ENCODE results near the gene NAA80. TPM values are rescaled to one million over a fixed set of nuclear protein-coding genes. Genes with fewer than 3 reads are reported as not detected.

NAA80 gene
- total RNA-seq, 1 donor from 2014 or later = 17.3 TPM

GRCh38 chr3:50337175-50337861 is 38.1 kb upstream of the NAA80 start:
- intact Hi-C loops (cut with micrococcal nuclease) = loop anchor here (1.0 to 5.0 kb wide), 8 partner anchors 9 to 275 kb away; partner anchors contain the start of genes C3orf18, CISH, GNAI2 and HEMK1
- Mint-ChIP-seq H3K4me3 (peak overlapping the region; percentile 85), H3K9me3 (no peaks in the 10 kb centered on the region), H3K4me1 (peaks cover 54% of the 10 kb centered on the region), H3K27ac (peak overlapping the region; percentile 99), H3K27me3 (no peaks in the 10 kb centered on the region), H3K36me3 (ENCODE audit: low read depth) (peaks cover 43% of the 10 kb centered on the region)
- peak; percentile 99 for DNase-seq

GRCh38 chr3:50336452-50337174 is 37.4 kb upstream of the NAA80 start:
- no peak for DNase-seq
- Mint-ChIP-seq H3K36me3 (ENCODE audit: low read depth) (peaks cover 48% of the 10 kb centered on the region), H3K9me3 (no peaks in the 10 kb centered on the region), H3K27ac (peak overlapping the region; percentile 99), H3K27me3 (no peaks in the 10 kb centered on the region), H3K4me3 (peak overlapping the region; percentile 85), H3K4me1 (peaks cover 53% of the 10 kb centered on the region)
- intact Hi-C loops (cut with micrococcal nuclease) = loop anchor here (1.0 to 5.0 kb wide), 8 partner anchors 8 to 276 kb away; partner anchors contain the start of genes C3orf18, CISH, GNAI2 and HEMK1

GRCh38 chr3:50334339-50335075 is 35.3 kb upstream of the NAA80 start:
- peak overlapping the region; percentile 87 for H3K27ac Mint-ChIP-seq
- H3K4me1 Mint-ChIP-seq = peaks cover 43% of the 10 kb centered on the region
- H3K27me3 Mint-ChIP-seq = no peaks in the 10 kb centered on the region
- intact Hi-C loops (cut with micrococcal nuclease) = loop anchor here (5.0 kb wide), 3 partner anchors 97 to 278 kb away; partner anchors contain the start of genes C3orf18, CISH, GNAI2 and HEMK1
- no peak for DNase-seq
- H3K9me3 Mint-ChIP-seq = no peaks in the 10 kb centered on the region
- peak overlapping the region; percentile 71 for H3K4me3 Mint-ChIP-seq
- H3K36me3 Mint-ChIP-seq (ENCODE audit: low read depth) = peaks cover 65% of the 10 kb centered on the region

- peak overlapping the region; percentile 71 for H3K4me3 Mint-ChIP-seq
- H3K27me3 Mint-ChIP-seq = no peaks in the 10 kb centered on the region
- peak overlapping the region; percentile 87 for H3K27ac Mint-ChIP-seq
- peaks cover 38% of the 10 kb centered on the region for H3K4me1 Mint-ChIP-seq
- no peaks in the 10 kb centered on the region for H3K9me3 Mint-ChIP-seq
- intact Hi-C loops (cut with micrococcal nuclease) = no loop called here
- H3K36me3 Mint-ChIP-seq (ENCODE audit: low read depth) = peaks cover 61% of the 10 kb centered on the region
- DNase-seq = no peak
Observed at GRCh38 chr3:50333744-50334328, 34.6 kb upstream of the NAA80 start.

GRCh38 chr3:50331364-50331907 is 32.2 kb upstream of the NAA80 start:
- intact Hi-C loops (cut with micrococcal nuclease) = no loop called here
- Mint-ChIP-seq H3K4me1 (peaks cover 35% of the 10 kb centered on the region), H3K36me3 (ENCODE audit: low read depth) (peaks cover 55% of the 10 kb centered on the region)

GRCh38 chr3:50330330-50330729 is 31.1 kb upstream of the NAA80 start:
- no peaks in the 10 kb centered on the region for H3K9me3 Mint-ChIP-seq
- H3K4me1 Mint-ChIP-seq = peaks cover 29% of the 10 kb centered on the region
- no peak overlapping the region for H3K4me3 Mint-ChIP-seq
- H3K27me3 Mint-ChIP-seq = no peaks in the 10 kb centered on the region
- DNase-seq = no peak
- intact Hi-C loops (cut with micrococcal nuclease) = no loop called here
- H3K36me3 Mint-ChIP-seq (ENCODE audit: low read depth) = peaks cover 48% of the 10 kb centered on the region
- H3K27ac Mint-ChIP-seq = no peak overlapping the region

More at GRCh38 chr3:50331364-50331907, 32.2 kb upstream of the NAA80 start:
- Mint-ChIP-seq H3K27me3 (no peaks in the 10 kb centered on the region), H3K4me3 (no peak overlapping the region), H3K27ac (no peak overlapping the region), H3K9me3 (no peaks in the 10 kb centered on the region)
- DNase-seq = no peak

GRCh38 chr3:50327943-50328691 is 28.9 kb upstream of the NAA80 start, which contains the start of gene TUSC2:
TSS of gene TUSC2 (minus strand) at chr3:50328223. CDS start at chr3:50328099, 124 bp downstream.
- Mint-ChIP-seq H3K4me3 (peak within 1 kb of the TSS; percentile 84), H3K4me1 (peaks cover 16% of the 10 kb centered on the region), H3K27ac (peak within 1 kb of the TSS; percentile 77), H3K36me3 (ENCODE audit: low read depth) (peaks cover 40% of the 10 kb centered on the region), H3K9me3 (no peaks in the 10 kb centered on the region), H3K27me3 (no peaks in the 10 kb centered on the region)
- DNase-seq = peak; percentile 99
- intact Hi-C loops (cut with micrococcal nuclease) = loop anchor here (1.0 to 10.0 kb wide), 3 partner anchors 9 to 1853 kb away; partner anchors contain the start of gene IFRD2

- H3K4me1 Mint-ChIP-seq = peaks cover 17% of the 10 kb centered on the region
- H3K27me3 Mint-ChIP-seq = no peaks in the 10 kb centered on the region
- no peaks in the 10 kb centered on the region for H3K9me3 Mint-ChIP-seq
- peak overlapping the region; percentile 84 for H3K4me3 Mint-ChIP-seq
- H3K36me3 Mint-ChIP-seq (ENCODE audit: low read depth) = peaks cover 38% of the 10 kb centered on the region
- peak overlapping the region; percentile 75 for H3K27ac Mint-ChIP-seq
- DNase-seq = peak; percentile 60
- intact Hi-C loops (cut with micrococcal nuclease) = loop anchor here (10.0 kb wide), 1 partner anchor 1852 kb away; no protein-coding TSS in a partner anchor
Observed at GRCh38 chr3:50327129-50327528, 27.9 kb upstream of the NAA80 start.

- peak; percentile 57 for DNase-seq
- Mint-ChIP-seq H3K27me3 (no peaks in the 10 kb centered on the region), H3K36me3 (ENCODE audit: low read depth) (peaks cover 31% of the 10 kb centered on the region), H3K27ac (no peak overlapping the region), H3K4me3 (peak overlapping the region; percentile 84), H3K4me1 (peaks cover 17% of the 10 kb centered on the region), H3K9me3 (no peaks in the 10 kb centered on the region)
- intact Hi-C loops (cut with micrococcal nuclease) = loop anchor here (10.0 kb wide), 1 partner anchor 1851 kb away; no protein-coding TSS in a partner anchor
Observed at GRCh38 chr3:50326182-50326541, 27.0 kb upstream of the NAA80 start.

- no peaks in the 10 kb centered on the region for H3K27me3 Mint-ChIP-seq
- peaks cover 18% of the 10 kb centered on the region for H3K4me1 Mint-ChIP-seq
- no peak overlapping the region for H3K27ac Mint-ChIP-seq
- intact Hi-C loops (cut with micrococcal nuclease) = loop anchor here (2.0 to 10.0 kb wide), 2 partner anchors 133 to 1851 kb away; no protein-coding TSS in a partner anchor
- no peak for DNase-seq
- no peaks in the 10 kb centered on the region for H3K9me3 Mint-ChIP-seq
- H3K4me3 Mint-ChIP-seq = no peak overlapping the region
- H3K36me3 Mint-ChIP-seq (ENCODE audit: low read depth) = peaks cover 26% of the 10 kb centered on the region
Observed at GRCh38 chr3:50325497-50326181, 26.4 kb upstream of the NAA80 start.

- Mint-ChIP-seq H3K27ac (no peak overlapping the region), H3K36me3 (ENCODE audit: low read depth) (peaks cover 20% of the 10 kb centered on the region), H3K4me3 (no peak overlapping the region), H3K4me1 (peaks cover 23% of the 10 kb centered on the region), H3K9me3 (no peaks in the 10 kb centered on the region), H3K27me3 (no peaks in the 10 kb centered on the region)
- intact Hi-C loops (cut with micrococcal nuclease) = loop anchor here (2.0 to 10.0 kb wide), 2 partner anchors 132 to 1850 kb away; no protein-coding TSS in a partner anchor
- DNase-seq = no peak
Observed at GRCh38 chr3:50325113-50325480, 25.9 kb upstream of the NAA80 start.

Measured in activated CD4-positive, alpha-beta T cell treated with anti-CD3 and anti-CD28 coated beads, Interleukin-2, amount 10 ng/mL, durations not matched to agents 24 days and 14 days (primary cell).